SK-MEL-5 (cell line): ENCODE data around the gene EVPL. TPM values are rescaled to one million over a fixed set of nuclear protein-coding genes. Genes with fewer than 3 reads are reported as not detected.

Experiments used
- DNase-seq: peaks from one replicate; pipeline ENCODE4 v3.0.0-alpha.2; 2016; ENCODE audit warnings: low read depth, low spot score
- in situ Hi-C: cut with HindIII; loops from 2 replicates; pipeline ENCODE4 v1.10.0; 2016; ENCODE audit warnings: low sequenced_read_pairs, high pct_unique_total_duplicates, low pct_unique_long_range_greater_than_20kb
- total RNA-seq: library from RNA; depleted of rRNA; stranded (reverse); fragments of >200 nt; shearing (Covaris generic); gene quantifications from 2 replicates; pipeline ENCODE4 v1.2.3, GENCODE V29; 2014

Gene EVPL
- total RNA-seq, 1 experiment from 2014 or later: 0.08 TPM

- no peak for DNase-seq
- in situ Hi-C loops: no loop called here
Observed at GRCh38 chr17:76009447-76009846, 17.7 kb downstream of the EVPL start.

- in situ Hi-C loops: no loop called here
- no peak for DNase-seq
Observed at GRCh38 chr17:76008630-76009425, 18.3 kb downstream of the EVPL start.

- no peak for DNase-seq
- in situ Hi-C loops: no loop called here
Observed at GRCh38 chr17:76008208-76008607, 18.9 kb downstream of the EVPL start.

GRCh38 chr17:76007850-76008165 is 19.3 kb downstream of the EVPL start:
- in situ Hi-C loops: no loop called here

GRCh38 chr17:76007131-76007849 is 19.8 kb downstream of the EVPL start:
- in situ Hi-C loops: no loop called here
- no peak for DNase-seq

More at GRCh38 chr17:76007850-76008165, 19.3 kb downstream of the EVPL start:
- DNase-seq: no peak

GRCh38 chr17:76005263-76006149 is 21.6 kb downstream of the EVPL start:
- DNase-seq: peak; percentile 92
- in situ Hi-C loops: no loop called here

- no peak for DNase-seq
- in situ Hi-C loops: no loop called here
Observed at GRCh38 chr17:76004750-76005262, 22.3 kb downstream of the EVPL start.

- in situ Hi-C loops: no loop called here
Observed at GRCh38 chr17:76003915-76004314, 23.2 kb downstream of the EVPL start.

GRCh38 chr17:76002100-76002499 is 25.0 kb downstream of the EVPL start:
- in situ Hi-C loops: no loop called here
- DNase-seq: no peak

More at GRCh38 chr17:76003915-76004314, 23.2 kb downstream of the EVPL start:
- DNase-seq: no peak

- in situ Hi-C loops: no loop called here
- DNase-seq: no peak
Observed at GRCh38 chr17:76000755-76001521, 26.2 kb downstream of the EVPL start, which contains the start of gene CDK3. TSS of gene CDK3 (plus strand) at chr17:76000855. CDS start at chr17:76001426, 571 bp downstream.

GRCh38 chr17:76000016-76000754 is 26.9 kb downstream of the EVPL start:
- peak; percentile 78 for DNase-seq
- in situ Hi-C loops: no loop called here

- DNase-seq: peak; percentile 43
- in situ Hi-C loops: no loop called here
Observed at GRCh38 chr17:75998327-75998795, 28.7 kb downstream of the EVPL start.

GRCh38 chr17:75996665-75997590 is 30.2 kb downstream of the EVPL start:
- in situ Hi-C loops: no loop called here
- peak; percentile 35 for DNase-seq

GRCh38 chr17:75995385-75995925 is 31.7 kb downstream of the EVPL start:
- no peak for DNase-seq
- in situ Hi-C loops: no loop called here

- no peak for DNase-seq
- in situ Hi-C loops: no loop called here
Observed at GRCh38 chr17:75994802-75995370, 32.2 kb downstream of the EVPL start.
